GM19099 (cell line): Measurements from ENCODE around the gene TBX1.

Experiments used
- POLR2A ChIP-seq: IDR thresholded peaks from 3 replicates; pipeline ENCODE4 v1.6.1; 2011; ENCODE audit warnings: low read depth; ENCODE audit not compliant: insufficient read length; ENCODE audit errors: extremely low read depth

The TBX1 gene

GRCh38 chr22:19772422-19772672, 11.8 kb downstream of the TBX1 start:
- no peak for TF ChIP-seq POLR2A

- TF ChIP-seq POLR2A = no peak
Observed at GRCh38 chr22:19772673-19773469, 12.3 kb downstream of the TBX1 start.

DNA sequence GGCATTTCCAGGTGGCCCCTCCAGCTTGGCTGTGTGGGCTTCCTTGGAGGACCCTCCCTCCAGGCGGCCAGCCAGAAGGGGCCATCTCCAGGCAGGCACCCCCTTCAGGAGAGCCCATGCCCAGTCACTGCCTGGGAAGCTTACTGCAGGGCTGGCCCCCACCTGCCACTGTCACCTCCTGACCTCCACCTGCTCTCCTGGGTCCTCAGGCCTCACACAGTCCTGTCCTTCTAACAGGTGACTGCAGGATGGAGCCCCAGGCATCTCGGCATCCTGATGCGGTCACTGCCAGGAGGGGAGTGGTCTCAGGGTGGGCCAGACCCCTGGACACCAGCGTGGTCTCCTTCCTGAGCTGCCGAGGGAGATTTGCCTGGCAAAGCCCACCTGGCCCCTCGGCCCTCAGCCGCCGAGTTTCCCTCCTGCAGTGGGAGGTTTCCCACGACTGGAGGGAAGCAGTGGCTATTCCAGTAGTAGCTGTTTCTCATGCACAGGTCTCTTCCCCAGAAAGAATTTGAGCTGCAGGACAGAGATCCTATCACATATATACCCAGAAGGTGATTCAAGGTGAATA, 13.0 kb downstream of the TBX1 start:
- TF ChIP-seq POLR2A = no peak

DNA sequence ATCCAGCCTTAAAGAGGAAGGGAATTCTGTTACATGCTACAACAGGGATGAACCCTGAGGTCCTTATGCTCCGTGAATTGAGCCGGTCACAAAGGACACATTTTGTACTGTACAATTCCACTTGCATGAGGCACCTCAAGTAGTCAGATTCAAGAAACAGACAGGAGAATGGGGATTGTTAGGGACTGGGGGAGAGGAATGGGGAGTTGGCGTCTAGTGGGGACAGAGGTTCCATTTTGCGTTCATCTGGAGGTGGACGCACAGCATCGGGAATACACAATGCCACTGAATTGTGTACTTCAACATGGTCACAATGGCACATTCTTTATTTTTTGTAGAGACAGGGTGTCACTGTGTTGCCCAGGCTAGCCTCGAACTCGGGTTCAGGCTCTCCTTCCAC, 14.1 kb downstream of the TBX1 start:
- no peak for TF ChIP-seq POLR2A

- no peak for TF ChIP-seq POLR2A
Observed at GRCh38 chr22:19775496-19776325, 15.1 kb downstream of the TBX1 start.

DNA sequence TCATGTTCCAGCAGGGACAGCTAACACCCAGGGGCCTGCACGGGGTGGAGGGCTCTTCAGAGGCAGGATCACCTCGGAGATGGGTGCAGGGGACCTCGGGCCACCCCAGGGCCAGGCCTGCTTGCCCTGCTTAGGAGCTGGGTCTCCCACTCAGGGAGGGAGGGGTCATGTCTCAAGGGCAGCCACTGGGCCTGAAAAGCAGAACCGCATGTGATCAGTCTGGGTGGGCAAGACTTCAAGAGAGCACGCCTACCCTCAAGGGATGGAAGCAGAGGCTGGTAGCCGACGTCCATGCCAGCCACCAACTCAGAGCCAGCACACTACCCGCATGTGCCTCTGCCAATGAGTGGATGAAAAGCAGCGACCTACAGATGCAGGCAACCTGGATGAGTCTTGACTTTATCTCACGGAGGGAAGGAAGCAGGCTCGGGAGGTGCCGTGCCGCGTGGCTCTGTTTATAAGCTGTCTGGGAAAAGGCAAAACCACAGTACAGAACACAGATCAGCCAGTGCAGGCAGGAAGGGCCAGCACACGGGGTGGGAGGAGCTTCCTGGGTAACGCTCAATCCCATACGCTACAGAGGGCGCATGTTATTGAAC, 16.0 kb downstream of the TBX1 start:
- no peak for TF ChIP-seq POLR2A

DNA sequence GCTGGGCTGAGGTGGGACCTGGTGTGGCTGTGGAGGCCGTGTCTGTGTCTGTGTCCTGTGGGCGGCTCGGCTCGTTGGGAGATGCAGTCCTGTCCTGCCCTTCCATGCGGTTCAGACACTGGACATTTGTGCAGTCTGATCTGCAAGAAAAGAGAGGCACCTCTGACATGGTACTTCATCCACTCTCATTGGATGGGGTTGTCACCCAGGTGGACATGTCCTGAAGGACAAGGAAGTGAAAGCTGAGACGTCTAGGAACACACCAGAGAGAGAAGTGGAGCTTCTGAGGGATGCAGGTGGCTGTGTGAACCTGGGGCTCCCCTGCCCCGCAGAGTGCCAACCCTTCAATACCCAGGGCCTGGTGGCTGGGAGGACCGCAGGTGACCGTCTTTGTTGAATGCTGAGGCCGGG, 18.4 kb downstream of the TBX1 start:
- no peak for TF ChIP-seq POLR2A

DNA sequence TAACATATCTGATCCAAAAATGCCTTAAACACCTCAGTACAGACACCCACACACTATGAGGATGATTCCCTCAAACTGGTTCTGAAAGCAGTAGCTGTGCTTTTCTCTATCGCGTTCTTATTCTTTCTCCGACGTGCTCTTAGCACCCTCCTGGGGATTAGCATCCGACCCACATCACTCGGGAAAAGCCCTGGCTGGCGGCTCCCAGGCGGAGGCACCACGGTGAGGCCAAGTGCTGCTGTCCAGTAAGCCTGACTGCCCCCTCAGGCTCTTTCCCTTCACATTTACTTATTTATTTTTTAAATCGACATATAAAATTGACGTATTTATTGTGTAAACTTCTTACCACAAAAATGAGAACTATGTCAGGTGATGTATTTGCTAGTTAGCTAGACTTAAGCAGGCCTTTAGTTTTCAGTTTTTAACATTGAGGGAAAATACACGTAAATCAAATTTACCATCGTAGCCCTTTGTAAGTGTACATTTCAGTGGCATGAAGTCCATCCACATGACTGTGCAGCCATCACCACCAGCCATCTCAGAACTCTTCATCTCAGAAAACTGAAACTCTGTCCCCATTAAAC, 19.2 kb downstream of the TBX1 start:
- no peak for TF ChIP-seq POLR2A

DNA sequence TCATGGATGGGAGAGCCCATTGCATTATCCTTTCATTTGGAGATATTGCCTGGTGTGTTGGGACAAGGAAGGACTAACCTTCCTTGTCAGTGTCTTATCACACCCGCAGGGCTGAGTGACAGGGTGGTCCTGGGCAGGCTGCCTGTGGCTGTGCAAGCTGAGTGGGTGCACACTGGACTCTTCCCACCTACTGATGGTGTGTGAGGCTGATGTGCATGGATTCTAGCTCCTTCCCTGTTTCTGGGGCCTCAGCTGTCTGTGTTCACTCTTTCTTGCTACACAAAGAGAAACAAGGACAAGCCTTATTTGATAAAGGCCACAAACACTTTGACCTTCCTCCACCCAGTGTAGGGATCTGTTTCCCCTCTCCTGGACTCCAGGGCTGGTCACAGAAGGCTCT, 22.0 kb downstream of the TBX1 start:
- TF ChIP-seq POLR2A = no peak

- no peak for TF ChIP-seq POLR2A
Observed at GRCh38 chr22:19783586-19784383, 23.2 kb downstream of the TBX1 start.

DNA sequence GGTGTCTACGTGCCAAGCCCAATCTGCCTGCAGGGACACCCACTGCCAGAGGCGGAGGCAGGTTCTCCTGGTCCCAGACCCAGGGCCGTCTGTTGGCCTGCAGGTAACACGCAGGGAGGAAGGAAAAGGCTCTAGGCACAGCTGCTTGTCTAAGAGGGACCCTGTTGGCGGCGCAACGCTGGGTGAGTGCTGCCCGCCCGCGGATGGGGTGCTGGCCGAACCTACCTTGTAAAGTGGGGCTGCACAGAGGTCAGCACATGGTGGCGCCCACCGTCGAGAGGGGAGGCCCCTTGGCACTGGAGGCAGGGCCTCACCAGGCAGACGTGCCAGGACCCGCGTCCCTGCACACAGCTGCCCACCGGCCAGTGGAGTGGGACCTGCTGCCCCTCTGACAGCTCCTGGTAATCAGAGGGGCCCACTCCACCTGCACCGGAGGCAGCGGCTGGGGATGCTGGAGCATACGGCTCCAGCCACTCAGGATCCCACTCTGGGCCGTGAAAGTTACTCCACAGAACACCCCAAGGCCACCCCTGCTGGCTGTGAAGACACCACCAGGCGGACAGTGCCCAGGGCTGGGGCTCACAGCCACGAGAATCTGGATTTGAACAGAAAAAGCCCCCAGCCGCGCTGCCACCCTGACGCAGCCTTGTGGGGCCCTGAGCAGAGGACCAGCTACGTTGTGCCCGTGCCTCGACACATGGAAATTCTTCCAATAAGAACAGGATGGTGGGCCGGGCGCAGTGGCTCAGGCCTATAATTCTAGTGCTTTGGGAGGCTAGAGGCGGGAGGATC, 24.0 kb downstream of the TBX1 start:
- TF ChIP-seq POLR2A = no peak

DNA sequence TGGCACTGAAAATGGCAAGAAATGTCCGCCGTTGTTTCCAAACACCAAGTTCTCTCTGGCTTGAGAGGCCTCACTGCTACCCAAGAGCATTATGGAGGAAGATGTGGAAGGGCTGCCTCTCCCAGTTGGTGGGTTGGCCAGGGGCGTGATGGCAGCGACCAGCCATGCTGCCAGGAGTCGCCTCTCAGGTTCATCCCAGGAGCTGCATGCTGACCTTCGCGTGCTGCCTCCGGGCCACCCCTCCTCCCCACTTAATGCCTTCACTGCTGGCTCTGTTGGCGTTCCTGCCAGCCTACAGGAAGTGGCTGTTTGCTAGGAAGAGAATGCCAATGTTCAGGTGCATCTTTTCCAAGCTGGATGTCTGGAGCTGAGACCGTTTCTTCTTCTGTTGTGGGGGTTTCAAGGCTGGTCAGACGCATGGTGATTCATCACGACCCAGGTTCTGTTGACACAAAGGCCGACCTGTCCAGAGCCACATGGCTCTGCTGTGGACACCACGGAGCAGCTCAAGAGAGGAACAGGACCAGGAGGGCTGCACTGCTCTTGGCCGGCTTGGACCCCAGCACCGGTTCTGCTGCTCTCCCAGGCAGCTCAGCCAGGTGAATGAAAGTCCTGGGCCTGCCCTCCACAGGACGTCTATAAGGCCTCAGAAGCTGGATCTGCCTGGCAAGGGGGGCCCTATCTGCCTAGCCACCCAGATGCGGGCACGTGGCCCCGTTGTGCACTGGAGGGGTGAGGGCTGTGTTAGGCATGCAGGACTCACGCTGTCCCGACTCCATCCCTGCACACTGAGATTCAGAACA, 25.1 kb downstream of the TBX1 start:
- TF ChIP-seq POLR2A = no peak

DNA sequence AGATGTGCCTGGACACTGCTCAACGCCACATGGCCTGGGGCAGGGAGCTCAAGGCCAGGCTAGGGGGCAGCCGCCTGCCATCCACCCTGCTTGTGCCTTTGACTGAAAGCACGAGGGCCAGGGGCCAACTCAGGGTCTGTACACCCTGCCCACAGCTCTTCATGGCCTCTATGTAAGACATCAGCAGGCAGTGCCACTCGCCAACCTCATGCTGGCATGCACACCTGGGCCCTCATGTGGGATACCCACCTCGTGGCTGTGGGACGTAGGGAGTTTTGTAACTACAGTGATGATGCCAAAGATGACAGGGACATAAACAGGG, 25.6 kb downstream of the TBX1 start:
- no peak for TF ChIP-seq POLR2A
